CD4-positive, alpha-beta T cell (primary cell): ENCODE data around the gene ADAD1. TPM values are rescaled to one million over a fixed set of nuclear protein-coding genes. Genes with fewer than 3 reads are reported as not detected.

Experiments used
- ATAC-seq: fragments of 200-7000 bp; cut with Tn5 transposase; one replicate; pipeline ENCODE4 v1.10.0; 2022; ENCODE audit warnings: mild to moderate bottlenecking; ENCODE audit not compliant: poor library complexity
- CTCF ChIA-PET: fragments of 350-600 bp; sonication (Branson Sonifier 250); formaldehyde crosslinking; loops from one replicate; lab custom pipeline; 2021; ENCODE audit warnings: antibody characterized with exemption, inconsistent platforms; lab: Charles Lee
- POLR2A ChIA-PET: fragments of 350-600 bp; sonication (Branson Sonifier 250); formaldehyde crosslinking; loops from one replicate; lab custom pipeline; 2021; ENCODE audit warnings: antibody characterized with exemption, inconsistent platforms; lab: Charles Lee
- DNase-seq, 14 experiments: peaks; one replicate each; pipeline ENCODE4 v3.0.0-alpha.2; 2013 to 2020; ENCODE audit warnings: mixed read lengths in 2 of 14
- H3K27ac ChIP-seq, 2 donors: one replicate each; pipeline versions ENCODE4 v1.5.1 to v1.7.0; 2013; ENCODE audit warnings: low read length in 2 of 2, low read depth in 1 of 2, mild to moderate bottlenecking in 1 of 2
- H3K27me3 ChIP-seq, 2 experiments: 1 replicate in 1 of 2; 2 replicates in 1 of 2; pipeline versions ENCODE4 v1.6.1 to v1.7.0; 2013; ENCODE audit warnings: low read length in 2 of 2, control low read depth in 1 of 2, mild to moderate bottlenecking in 1 of 2, moderate library complexity in 1 of 2; ENCODE audit not compliant: insufficient read depth in 2 of 2, control insufficient read depth in 1 of 2
- H3K36me3 ChIP-seq: one replicate; pipeline ENCODE4 v1.6.1; 2013; ENCODE audit warnings: low read length, control low read depth; ENCODE audit not compliant: insufficient read depth
- H3K4me1 ChIP-seq: one replicate; pipeline ENCODE4 v1.6.1; 2013; ENCODE audit warnings: low read length, control low read depth; ENCODE audit not compliant: insufficient read depth
- H3K4me3 ChIP-seq: one replicate; pipeline ENCODE4 v1.5.1; 2013; ENCODE audit warnings: mild to moderate bottlenecking, low read length, moderate library complexity
- H3K9me3 ChIP-seq, 2 experiments: 1 replicate in 1 of 2; 2 replicates in 1 of 2; pipeline versions ENCODE4 v1.6.1 to v1.7.0; 2013; ENCODE audit warnings: low read length in 2 of 2, mild to moderate bottlenecking in 2 of 2, control low read depth in 1 of 2, moderate library complexity in 1 of 2; ENCODE audit not compliant: control insufficient read depth in 1 of 2, insufficient read depth in 1 of 2
- H3K27ac Mint-ChIP-seq: one replicate; pipeline ENCODE4 v1.8.0; 2020; ENCODE audit warnings: mixed read lengths
- H3K27me3 Mint-ChIP-seq: one replicate; pipeline ENCODE4 v1.8.0; 2021; ENCODE audit warnings: mixed read lengths
- H3K36me3 Mint-ChIP-seq: one replicate; pipeline ENCODE4 v1.8.0; 2021; ENCODE audit warnings: low read depth, mixed read lengths
- H3K4me1 Mint-ChIP-seq: one replicate; pipeline ENCODE4 v1.8.0; 2021; ENCODE audit warnings: low read depth, mixed read lengths
- H3K4me3 Mint-ChIP-seq: one replicate; pipeline ENCODE4 v1.8.0; 2020; ENCODE audit warnings: mild to moderate bottlenecking, mixed read lengths
- H3K9me3 Mint-ChIP-seq: one replicate; pipeline ENCODE4 v1.8.0; 2020; ENCODE audit warnings: mixed read lengths
- CTCF ChIP-seq: fragments of 200-600 bp; IDR thresholded peaks from one replicate; pipeline ENCODE4 v1.8.0; 2022; ENCODE audit warnings: antibody characterized with exemption, mild to moderate bottlenecking
- intact Hi-C, 2 experiments: fragments of 100-400 bp; cut with DNase I in 1 of 2; cut with micrococcal nuclease in 1 of 2; formaldehyde crosslinking; loops; one replicate each; pipeline versions ENCODE4 v1.15.1 to v1.9.0; 2023 to 2025; cut with DNase I, micrococcal nuclease
- total RNA-seq, 174 experiments: library from RNA in 2 of 174; stranded (reverse) in 2 of 174; gene quantifications; one replicate each; pipeline ENCODE4 v1.2.3 and lab custom pipeline; 2021 to 2026

Gene ADAD1
- total RNA-seq, 2 experiments from 2014 or later = not detected

- intact Hi-C loops = no loop called here
- Mint-ChIP-seq H3K27ac (no peak overlapping the region), H3K4me3 (no peak overlapping the region), H3K4me1 (no peaks in the 10 kb centered on the region), H3K27me3 (no peaks in the 10 kb centered on the region), H3K36me3 (peaks cover 89% of the 10 kb centered on the region), H3K9me3 (no peaks in the 10 kb centered on the region)
- Histone ChIP-seq H3K4me3 (no peak overlapping the region), H3K4me1 (no peaks in the 10 kb centered on the region), H3K9me3 (no peaks in the 10 kb centered on the region), H3K27me3 (no peaks in the 10 kb centered on the region), H3K36me3 (peaks cover 75% of the 10 kb centered on the region), H3K27ac (no peak overlapping the region)
- ATAC-seq (no peak), DNase-seq (no peak)
- POLR2A ChIA-PET = no interaction called here
- no peak for TF ChIP-seq CTCF
- CTCF ChIA-PET = no interaction called here
Measured at GRCh38 chr4:122346503-122346902, 32.3 kb upstream of the ADAD1 start.

- Histone ChIP-seq H3K36me3 (peaks cover 51% of the 10 kb centered on the region), H3K4me3 (no peak overlapping the region), H3K27me3 (no peaks in the 10 kb centered on the region), H3K9me3 (no peaks in the 10 kb centered on the region), H3K4me1 (no peaks in the 10 kb centered on the region), H3K27ac (no peak overlapping the region)
- ATAC-seq = no peak
- Mint-ChIP-seq H3K9me3 (no peaks in the 10 kb centered on the region), H3K4me3 (no peak overlapping the region), H3K36me3 (peaks cover 92% of the 10 kb centered on the region), H3K27me3 (no peaks in the 10 kb centered on the region), H3K27ac (no peak overlapping the region), H3K4me1 (peaks cover 9% of the 10 kb centered on the region)
- CTCF ChIA-PET = no interaction called here
- DNase-seq = no peak
- intact Hi-C loops = no loop called here
- POLR2A ChIA-PET = no interaction called here
- TF ChIP-seq CTCF = no peak
Measured at GRCh38 chr4:122356317-122356808, 22.4 kb upstream of the ADAD1 start.

- H3K27me3 ChIP-seq = no peaks in the 10 kb centered on the region
- H3K27ac Mint-ChIP-seq = no peak overlapping the region
- peaks cover 43% of the 10 kb centered on the region for H3K36me3 ChIP-seq
- no peak for DNase-seq
- POLR2A ChIA-PET = no interaction called here
- H3K4me1 Mint-ChIP-seq = peaks cover 6% of the 10 kb centered on the region
- H3K4me3 ChIP-seq = no peak overlapping the region
- no peak overlapping the region for H3K27ac ChIP-seq
- peaks cover under 1% of the 10 kb centered on the region for H3K9me3 Mint-ChIP-seq
- intact Hi-C loops = no loop called here
- H3K4me1 ChIP-seq = peaks cover 12% of the 10 kb centered on the region
- no peak for TF ChIP-seq CTCF
- no peak for ATAC-seq
- CTCF ChIA-PET = no interaction called here
- no peak overlapping the region for H3K4me3 Mint-ChIP-seq
- H3K27me3 Mint-ChIP-seq = no peaks in the 10 kb centered on the region
- peaks cover 77% of the 10 kb centered on the region for H3K36me3 Mint-ChIP-seq
- peaks cover 0 to 12% of the 10 kb centered on the region in 2 experiments for H3K9me3 ChIP-seq
Measured at GRCh38 chr4:122360754-122361153, 18.1 kb upstream of the ADAD1 start.
